SK-N-SH (cell line): ENCODE data around the gene MRAP2. TPM values are rescaled to one million over a fixed set of nuclear protein-coding genes. Genes with fewer than 3 reads are reported as not detected.

ENCODE experiments used
- CTCF ChIA-PET: fragments of 300-600, 350-600 bp; formaldehyde crosslinking; extraction: SDS; loops from one replicate; lab custom pipeline; 2021; lab: Yijun Ruan, JAX
- POLR2A ChIA-PET: fragments of 350-600 bp; sonication (Branson Sonifier 250); formaldehyde crosslinking; extraction: SDS; loops from one replicate; lab custom pipeline; 2020; ENCODE audit warnings: antibody characterized with exemption, inconsistent platforms; lab: Yijun Ruan, JAX
- DNase-seq: peaks from one replicate; pipeline ENCODE4 v3.0.0; 2012
- H2AFZ ChIP-seq: fragments of 200-600 bp; sonication (generic); 2 replicates; pipeline ENCODE4 v1.8.1; 2016; ENCODE audit warnings: antibody characterized with exemption, mild to moderate bottlenecking, low read depth
- H3F3A ChIP-seq: fragments of 200-600 bp; sonication (generic); replicated peaks from 2 replicates; pipeline ENCODE3; 2016; ENCODE audit warnings: antibody characterized with exemption, mild to moderate bottlenecking; ENCODE audit not compliant: insufficient read depth
- H3K27ac ChIP-seq, 2 experiments: fragments of 200-500 bp in 1 of 2; fragments of 200-600 bp in 1 of 2; sonication (Bioruptor generic) in 1 of 2; sonication (generic), shearing (Covaris generic) in 1 of 2; 2 replicates each; pipeline versions ENCODE4 v1.5.1 to v1.6.1; 2014 to 2016; ENCODE audit warnings: low read depth in 2 of 2, inconsistent platforms in 1 of 2, low read length in 1 of 2, mild to moderate bottlenecking in 1 of 2, mixed read lengths in 1 of 2
- H3K27me3 ChIP-seq: fragments of 200-600 bp; sonication (generic), shearing (Covaris generic); 2 replicates; pipeline ENCODE4 v1.6.1; 2016; ENCODE audit warnings: mixed run types; ENCODE audit not compliant: insufficient read depth
- H3K36me3 ChIP-seq, 2 experiments: fragments of 200-500 bp in 1 of 2; fragments of 200-600 bp in 1 of 2; sonication (Bioruptor generic) in 1 of 2; sonication (generic) in 1 of 2; replicated peaks in 1 of 2; 2 replicates each; pipeline versions ENCODE3 to v1.5.1; 2014 to 2016; ENCODE audit warnings: low read length in 1 of 2, mild to moderate bottlenecking in 1 of 2; ENCODE audit not compliant: insufficient read depth in 2 of 2, control insufficient read depth in 1 of 2
- H3K4me1 ChIP-seq, 2 experiments: fragments of 200-500 bp in 1 of 2; fragments of 200-600 bp in 1 of 2; sonication (Bioruptor generic) in 1 of 2; sonication (generic), shearing (Covaris generic) in 1 of 2; 2 replicates each; pipeline versions ENCODE4 v1.5.1 to v1.6.1; 2014 to 2016; ENCODE audit warnings: low read depth in 1 of 2, low read length in 1 of 2, mixed run types in 1 of 2; ENCODE audit not compliant: insufficient read depth in 2 of 2, control insufficient read depth in 1 of 2
- H3K4me2 ChIP-seq: fragments of 200-600 bp; sonication (generic), shearing (Covaris generic); 2 replicates; pipeline ENCODE4 v1.6.1; 2017; ENCODE audit warnings: mixed run types
- H3K4me3 ChIP-seq, 2 experiments: fragments of 200-500 bp in 1 of 2; fragments of 200-600 bp in 1 of 2; sonication (Bioruptor generic) in 1 of 2; sonication (generic), shearing (Covaris generic) in 1 of 2; 2 replicates each; pipeline versions ENCODE4 v1.5.1 to v1.8.1; 2014 to 2016; ENCODE audit warnings: low read depth in 2 of 2, inconsistent platforms in 1 of 2, low read length in 1 of 2, mild to moderate bottlenecking in 1 of 2, mixed read lengths in 1 of 2, moderate library complexity in 1 of 2
- H3K79me2 ChIP-seq: fragments of 200-600 bp; sonication (generic); 2 replicates; pipeline ENCODE4 v1.8.1; 2017; ENCODE audit warnings: mild to moderate bottlenecking; ENCODE audit not compliant: insufficient read depth
- H3K9ac ChIP-seq: fragments of 200-600 bp; sonication (generic); 2 replicates; pipeline ENCODE4 v1.6.1; 2017; ENCODE audit warnings: mixed run types
- H3K9me2 ChIP-seq: fragments of 200-600 bp; sonication (generic); 2 replicates; pipeline ENCODE4 v1.6.1; 2017; ENCODE audit warnings: mixed run types
- H3K9me3 ChIP-seq: fragments of 200-600 bp; sonication (generic); 2 replicates; pipeline ENCODE4 v1.6.1; 2017; ENCODE audit warnings: mixed run types, mild to moderate bottlenecking, moderate library complexity
- H4K20me1 ChIP-seq: fragments of 200-600 bp; sonication (generic); 2 replicates; pipeline ENCODE4 v1.6.1; 2017; ENCODE audit warnings: mild to moderate bottlenecking, mixed run types; ENCODE audit not compliant: insufficient read depth
- CHD2 ChIP-seq: fragments of 150-350 bp; IDR thresholded peaks from 2 replicates; pipeline ENCODE4 v1.6.1; 2018; ENCODE audit warnings: low read length; ENCODE audit not compliant: partially characterized antibody
- CTCF ChIP-seq: fragments of 200-600 bp; sonication (generic); IDR thresholded peaks from 2 replicates; pipeline ENCODE4 v1.6.1; 2017; ENCODE audit warnings: antibody characterized with exemption, mild to moderate bottlenecking, moderate library complexity
- EP300 ChIP-seq, 2 experiments: IDR thresholded peaks; 2 replicates each; pipeline versions ENCODE4 v1.4.0 to v1.6.1; 2012; ENCODE audit warnings: borderline replicate concordance in 1 of 2, low read depth in 1 of 2, low read length in 1 of 2
- FOSL2 ChIP-seq: IDR thresholded peaks from 2 replicates; pipeline ENCODE4 v1.4.0; 2012; ENCODE audit warnings: low read depth, mild to moderate bottlenecking, moderate library complexity, borderline replicate concordance
- FOXJ3 ChIP-seq: sonication (generic); formaldehyde crosslinking; IDR thresholded peaks from 2 replicates; pipeline ENCODE4 v1.5.1; 2020; ENCODE audit warnings: mild to moderate bottlenecking, missing genetic modification reagents
- GABPA ChIP-seq: IDR thresholded peaks from 2 replicates; pipeline ENCODE4 v1.4.0; 2012; ENCODE audit warnings: low read depth, mild to moderate bottlenecking
- GATA2 ChIP-seq: sonication (generic); formaldehyde crosslinking; IDR thresholded peaks from 2 replicates; pipeline ENCODE4 v1.5.0; 2020; ENCODE audit warnings: mild to moderate bottlenecking, missing genetic modification reagents
- IRF3 ChIP-seq: fragments of 150-350 bp; IDR thresholded peaks from 2 replicates; pipeline ENCODE4 v1.6.1; 2016; ENCODE audit warnings: mild to moderate bottlenecking, low read depth, low read length
- NRF1 ChIP-seq: IDR thresholded peaks from 2 replicates; pipeline ENCODE4 v1.6.1; 2012; ENCODE audit warnings: low read depth, mild to moderate bottlenecking, low read length
- POLR2AphosphoS5 ChIP-seq: IDR thresholded peaks from 2 replicates; pipeline ENCODE4 v1.6.1; 2012; ENCODE audit warnings: low read depth, low read length
- RCOR1 ChIP-seq: fragments of 150-350 bp; IDR thresholded peaks from 2 replicates; pipeline ENCODE4 v1.6.1; 2017; ENCODE audit warnings: antibody characterized with exemption, low read length
- REST ChIP-seq: IDR thresholded peaks from 2 replicates; pipeline ENCODE4 v1.6.1; 2012; ENCODE audit warnings: mild to moderate bottlenecking, low read depth, low read length, moderate library complexity
- RFX5 ChIP-seq: IDR thresholded peaks from 2 replicates; pipeline ENCODE4 v1.6.1; 2012; ENCODE audit warnings: mild to moderate bottlenecking, improper control_type of control experiment, low read length
- SIN3A ChIP-seq: IDR thresholded peaks from 2 replicates; pipeline ENCODE4 v1.6.1; 2012; ENCODE audit warnings: low read depth, mild to moderate bottlenecking, low read length, moderate library complexity, borderline replicate concordance
- TAF1 ChIP-seq: IDR thresholded peaks from 2 replicates; pipeline ENCODE4 v1.6.1; 2012; ENCODE audit warnings: low read depth, mild to moderate bottlenecking, low read length, moderate library complexity, borderline replicate concordance
- whole genome bisulfite sequencing: methylation state at CpG from one replicate; pipeline ENCODE4 v1.1.6; 2017; ENCODE audit warnings: low lambda C conversion rate; 5-methylcytosine and 5-hydroxymethylcytosine counted together
- polyA plus RNA-seq, 3 experiments: library from polyadenylated mRNA; depleted of rRNA; stranded (reverse); fragments of >200 nt; gene quantifications; 2 replicates each; pipeline ENCODE4 v1.2.3, GENCODE V29; 2012

Gene MRAP2
- polyA plus RNA-seq, 1 of the 3 experiments (the other 2 are of a cell fraction): 0.12 TPM

- TF ChIP-seq RFX5: no peak
- no peak for TF ChIP-seq RCOR1
- no peak for TF ChIP-seq GATA2 (CRISPR knock-in tag)
These were observed 84.6 kb downstream of the MRAP2 start (continued) for GRCh38 chr6:84118191-84118590.

- Histone ChIP-seq H3K79me2 (no peaks in the 10 kb centered on the region), H3K4me3 (no peak overlapping the region), H3K27me3 (no peaks in the 10 kb centered on the region), H3K4me2 (no peak overlapping the region), H3K9me2 (no peaks in the 10 kb centered on the region), H3K4me1 (no peaks in the 10 kb centered on the region), H3F3A (no peaks in the 10 kb centered on the region), H3K9ac (no peak overlapping the region), H3K9me3 (no peaks in the 10 kb centered on the region), H3K36me3 (peaks cover 4% of the 10 kb centered on the region in 2 experiments), H2AFZ (no peak overlapping the region), H3K27ac (no peak overlapping the region), H4K20me1 (no peaks in the 10 kb centered on the region)
- TF ChIP-seq IRF3 (no peak), CTCF (peak; percentile 9; the same call in 1 of the 2 replicates)
- DNase-seq: no peak
- POLR2A ChIA-PET: no interaction called here
- CTCF ChIA-PET: interaction anchor here (1.0 kb wide), 1 partner anchor 16 kb away, joined by 4 read pairs; no protein-coding TSS in a partner anchor
These were observed 85.7 kb downstream of the MRAP2 start for GRCh38 chr6:84119277-84119676.

GRCh38 chr6:84123186-84123585 is 89.6 kb downstream of the MRAP2 start:
- Histone ChIP-seq H3K27me3 (no peaks in the 10 kb centered on the region), H3K79me2 (no peaks in the 10 kb centered on the region), H3K27ac (no peak overlapping the region), H3K4me2 (no peak overlapping the region), H3K36me3 (peaks cover 9 to 23% of the 10 kb centered on the region in 2 experiments), H2AFZ (no peak overlapping the region), H3K4me1 (no peaks in the 10 kb centered on the region; a peak in 1 of 4 replicates), H3K9me3 (no peaks in the 10 kb centered on the region), H3K4me3 (no peak overlapping the region), H4K20me1 (no peaks in the 10 kb centered on the region), H3F3A (no peaks in the 10 kb centered on the region), H3K9me2 (no peaks in the 10 kb centered on the region), H3K9ac (no peak overlapping the region)
- ChIA-PET POLR2A (no interaction called here), CTCF (no interaction called here)
- WGBS: 80% methylated on average over 2 of the region's 2 CpGs
- DNase-seq: no peak
- TF ChIP-seq GABPA (no peak), CHD2 (no peak), EP300 (IDR thresholded peaks at IDR 0.05; ENCODE audit: borderline replicate concordance in 1 of 2, low read depth in 1 of 2, low read length in 1 of 2) (no peak), SIN3A (no peak), CTCF (no peak), RCOR1 (no peak), TAF1 (no peak), FOXJ3 (no peak), REST (no peak), GATA2 (CRISPR knock-in tag) (no peak), NRF1 (no peak), POLR2AphosphoS5 (no peak), FOSL2 (no peak)
